GM12892 (cell line): Measurements from ENCODE around the gene CYB5R2.

Source experiments
- DNase-seq: peaks from one replicate; pipeline ENCODE4 v3.0.0; 2011; ENCODE audit not compliant: insufficient read length
- FAIRE-seq: peaks from 2 replicates; lab custom pipeline; 2011; peaks lifted over from hg19 to GRCh38; lab: Jason Lieb, UNC
- POLR2A ChIP-seq: IDR thresholded peaks from 2 replicates; pipeline ENCODE4 v1.6.1; 2011; ENCODE audit warnings: low read depth, low read length, control low read depth
- POLR2AphosphoS5 ChIP-seq: IDR thresholded peaks from 2 replicates; pipeline ENCODE4 v1.6.1; 2011; ENCODE audit warnings: low read depth, low read length, control low read depth
- TAF1 ChIP-seq: IDR thresholded peaks from 2 replicates; pipeline ENCODE4 v1.6.1; 2011; ENCODE audit warnings: low read depth, mild to moderate bottlenecking, control low read depth, low read length, borderline replicate concordance

The CYB5R2 gene

DNA sequence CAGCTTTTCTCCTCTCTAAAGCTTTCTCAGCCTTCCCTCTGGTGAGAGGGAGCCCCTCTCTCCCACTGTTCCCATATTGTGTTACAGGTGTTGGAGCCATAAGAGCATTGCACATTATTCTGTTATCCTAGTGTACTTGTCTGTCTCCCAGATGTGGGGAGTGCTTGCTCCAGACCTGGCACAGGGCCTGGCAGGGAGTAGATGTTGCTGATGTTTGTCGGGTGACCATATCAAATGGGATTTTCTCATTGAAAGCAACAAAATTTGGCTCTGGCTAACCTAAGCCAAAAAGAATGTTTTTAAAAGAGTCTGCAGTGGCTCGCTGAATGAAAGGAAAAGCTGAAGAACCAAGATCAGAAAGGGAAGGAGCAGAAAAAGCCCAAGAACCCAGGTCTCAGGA lies 41.1 kb downstream of the CYB5R2 start:
- DNase-seq (no peak), FAIRE-seq (no peak)
- TF ChIP-seq TAF1 (no peak), POLR2AphosphoS5 (no peak), POLR2A (no peak)

DNA sequence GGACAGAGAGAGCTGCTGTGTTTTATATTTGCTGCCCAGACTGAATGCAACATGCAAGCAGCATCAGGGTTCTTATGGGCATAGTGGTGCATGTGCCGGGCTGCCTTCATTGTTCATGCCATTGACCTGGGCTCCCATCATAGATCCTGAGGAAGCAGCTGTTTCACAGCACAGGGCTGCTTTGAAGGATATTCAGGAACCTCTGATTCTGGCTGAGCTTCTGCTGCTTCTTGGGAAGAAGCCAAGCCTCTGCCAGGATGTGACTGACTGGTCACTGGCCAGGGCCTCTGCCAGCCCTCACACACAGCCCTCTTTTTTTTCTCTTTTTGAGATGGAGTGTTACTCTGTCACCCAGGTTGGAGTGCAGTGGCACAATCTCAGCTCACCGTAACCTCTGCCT lies 43.3 kb downstream of the CYB5R2 start:
- FAIRE-seq: no peak
- TF ChIP-seq TAF1: no peak
- TF ChIP-seq POLR2A: no peak
- TF ChIP-seq POLR2AphosphoS5: no peak
- DNase-seq: no peak

DNA sequence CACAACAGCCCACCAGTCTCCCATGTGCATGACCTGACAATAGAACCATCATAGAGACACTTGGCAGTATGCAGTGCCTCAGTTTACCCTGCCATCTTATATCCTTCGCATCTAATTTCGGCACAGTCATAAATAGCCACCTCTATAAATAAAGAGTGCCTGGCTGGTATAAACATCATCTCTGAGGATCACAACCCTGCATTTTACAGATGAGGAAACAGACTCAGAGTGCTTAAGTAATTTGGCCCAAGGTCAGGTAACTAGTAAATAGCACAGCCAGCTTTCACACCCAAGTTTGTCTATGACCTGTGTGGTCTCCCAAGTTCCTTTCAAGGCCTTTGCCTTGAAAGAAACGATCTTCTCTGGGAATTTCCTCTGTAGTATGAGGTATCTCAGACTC lies 44.6 kb downstream of the CYB5R2 start:
- no peak for FAIRE-seq
- DNase-seq: no peak
- TF ChIP-seq POLR2A: no peak
- TF ChIP-seq TAF1: no peak
- TF ChIP-seq POLR2AphosphoS5: no peak

DNA sequence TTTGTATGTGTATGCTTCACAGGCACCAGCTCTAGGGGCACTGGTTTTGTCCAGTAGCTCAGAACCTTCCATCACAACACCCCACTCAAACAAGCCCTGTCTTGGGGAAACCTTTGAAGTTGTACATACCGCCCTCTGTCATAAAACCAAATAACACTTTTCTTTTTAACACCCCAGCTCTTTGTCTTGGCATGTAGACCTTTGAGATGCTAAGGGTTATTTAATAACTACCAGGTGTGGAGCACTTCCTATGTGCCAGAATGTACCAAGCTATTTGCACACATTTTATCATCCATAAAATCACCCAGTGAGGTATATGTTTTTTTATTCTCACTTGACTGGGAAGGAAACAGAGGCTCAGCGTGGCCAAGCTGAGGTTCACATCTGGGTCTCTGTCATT lies 50.6 kb downstream of the CYB5R2 start:
- no peak for TF ChIP-seq POLR2A
- no peak for DNase-seq
- no peak for FAIRE-seq

DNA sequence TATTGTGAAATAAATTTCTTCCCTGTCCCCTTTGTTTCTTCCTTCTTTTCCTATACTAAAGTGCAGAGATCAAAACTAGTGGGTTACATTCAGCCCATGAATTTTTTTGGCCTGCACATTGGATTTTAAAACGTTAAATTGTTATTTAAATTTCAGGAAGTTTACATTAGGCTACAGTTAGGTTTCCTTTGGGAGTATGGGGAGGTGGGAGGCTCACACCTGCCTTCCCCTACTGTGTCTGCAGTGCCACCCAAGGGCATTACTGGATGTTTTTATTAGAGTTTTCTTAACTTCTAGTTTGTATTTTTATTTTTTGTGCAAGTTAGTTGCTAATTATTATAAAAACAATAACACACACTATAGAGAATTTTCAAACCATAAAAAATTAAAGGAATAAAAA lies 51.7 kb downstream of the CYB5R2 start:
- no peak for TF ChIP-seq POLR2AphosphoS5
- no peak for TF ChIP-seq POLR2A
- no peak for TF ChIP-seq TAF1
- DNase-seq (no peak), FAIRE-seq (no peak)

DNA sequence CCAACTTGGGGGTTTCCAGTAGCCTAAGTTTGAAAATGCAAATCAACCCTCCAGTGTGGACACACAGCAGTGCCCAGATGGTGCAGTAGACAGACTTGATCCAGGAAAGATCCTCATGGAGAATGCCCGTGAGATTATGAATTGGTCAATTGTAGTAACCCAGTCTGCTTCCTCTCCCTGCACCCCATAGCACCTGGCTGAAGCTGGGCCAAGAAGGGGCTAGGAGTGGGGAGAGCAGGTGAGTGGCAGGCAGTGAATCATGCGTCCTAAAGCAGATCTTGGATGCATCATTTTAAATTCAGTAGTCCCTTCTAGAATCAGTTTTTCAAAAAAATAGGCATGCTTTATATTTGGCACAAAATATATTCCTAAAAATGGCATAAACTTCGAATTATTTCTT lies 52.2 kb downstream of the CYB5R2 start:
- no peak for TF ChIP-seq POLR2A
- no peak for TF ChIP-seq POLR2AphosphoS5
- no peak for TF ChIP-seq TAF1
- no peak for DNase-seq
- no peak for FAIRE-seq

DNA sequence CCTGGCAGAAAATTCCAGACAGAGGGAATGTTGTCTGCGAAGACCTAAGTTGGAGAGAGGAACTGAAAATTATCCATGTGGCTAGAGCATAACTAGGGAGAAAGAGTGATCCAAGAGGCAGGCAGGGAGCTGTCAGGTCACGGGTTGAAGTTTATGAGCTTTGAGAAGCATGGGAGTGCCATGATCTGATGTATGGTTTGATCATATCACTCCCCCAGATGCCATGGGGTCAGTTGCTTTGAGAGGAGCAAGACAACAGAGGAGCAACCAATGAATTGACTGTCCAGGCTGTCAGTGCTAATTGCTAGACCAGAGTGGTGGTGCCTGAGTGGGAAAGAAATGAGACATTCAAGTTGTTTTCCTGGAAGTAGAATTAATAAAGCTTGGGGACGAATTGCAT lies 54.0 kb downstream of the CYB5R2 start:
- no peak for TF ChIP-seq POLR2AphosphoS5
- TF ChIP-seq POLR2A: no peak
- no peak for TF ChIP-seq TAF1
- DNase-seq (no peak), FAIRE-seq (peak; percentile 30)

DNA sequence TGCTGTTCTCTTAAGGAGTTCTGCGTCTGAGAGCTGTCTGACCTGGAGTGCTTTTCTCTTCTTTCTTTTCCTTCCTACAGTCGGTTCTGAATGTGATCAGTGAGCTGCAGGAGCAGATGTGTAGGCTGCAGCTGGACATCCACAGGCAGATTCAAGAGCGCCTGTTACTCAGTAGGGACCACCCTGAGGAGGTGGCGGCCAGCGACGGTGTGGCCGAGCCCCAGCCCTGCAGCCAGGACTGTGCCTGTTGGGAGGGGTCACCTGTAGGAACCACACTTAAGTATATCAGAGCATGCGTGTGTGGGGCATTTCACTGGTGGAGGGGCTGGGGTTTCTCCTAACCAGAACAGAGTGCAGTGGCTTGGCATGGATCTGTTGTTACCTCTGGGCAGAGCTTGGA lies 56.3 kb downstream of the CYB5R2 start:
- TF ChIP-seq POLR2A (no peak), POLR2AphosphoS5 (no peak), TAF1 (no peak)
- no peak for DNase-seq
- FAIRE-seq: no peak
